Fibroblast of villous mesenchyme (primary cell): Measurements from ENCODE around the gene MED22. TPM values are rescaled to one million over a fixed set of nuclear protein-coding genes. Genes with fewer than 3 reads are reported as not detected.
A peak's percentile ranks its signal among the peaks of the same experiment; 100 is the strongest.

Experiments
- DNase-seq: peaks from one replicate; pipeline ENCODE4 v3.0.0-alpha.2; 2010; ENCODE audit warnings: low read depth
- H3K4me3 ChIP-seq: 2 replicates; pipeline ENCODE4 v1.5.1; 2011; ENCODE audit warnings: low read depth, mild to moderate bottlenecking, low read length
- total RNA-seq: library from RNA; depleted of rRNA; stranded (reverse); fragments of >200 nt; gene quantifications from 2 replicates; pipeline ENCODE4 v1.2.3, GENCODE V29; 2012
- TF ChIP-seq, protein P1 (sequence below): IDR thresholded peaks from 2 replicates; pipeline ENCODE4 v1.5.1; 2012; ENCODE audit warnings: low read depth, mild to moderate bottlenecking, low read length; ENCODE audit not compliant: insufficient read depth

Gene MED22
- total RNA-seq, 1 donor, result 12.1 TPM

- no peak for DNase-seq
- TF ChIP-seq, protein P1, sequence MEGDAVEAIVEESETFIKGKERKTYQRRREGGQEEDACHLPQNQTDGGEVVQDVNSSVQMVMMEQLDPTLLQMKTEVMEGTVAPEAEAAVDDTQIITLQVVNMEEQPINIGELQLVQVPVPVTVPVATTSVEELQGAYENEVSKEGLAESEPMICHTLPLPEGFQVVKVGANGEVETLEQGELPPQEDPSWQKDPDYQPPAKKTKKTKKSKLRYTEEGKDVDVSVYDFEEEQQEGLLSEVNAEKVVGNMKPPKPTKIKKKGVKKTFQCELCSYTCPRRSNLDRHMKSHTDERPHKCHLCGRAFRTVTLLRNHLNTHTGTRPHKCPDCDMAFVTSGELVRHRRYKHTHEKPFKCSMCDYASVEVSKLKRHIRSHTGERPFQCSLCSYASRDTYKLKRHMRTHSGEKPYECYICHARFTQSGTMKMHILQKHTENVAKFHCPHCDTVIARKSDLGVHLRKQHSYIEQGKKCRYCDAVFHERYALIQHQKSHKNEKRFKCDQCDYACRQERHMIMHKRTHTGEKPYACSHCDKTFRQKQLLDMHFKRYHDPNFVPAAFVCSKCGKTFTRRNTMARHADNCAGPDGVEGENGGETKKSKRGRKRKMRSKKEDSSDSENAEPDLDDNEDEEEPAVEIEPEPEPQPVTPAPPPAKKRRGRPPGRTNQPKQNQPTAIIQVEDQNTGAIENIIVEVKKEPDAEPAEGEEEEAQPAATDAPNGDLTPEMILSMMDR, result no peak
- no peak overlapping the region for H3K4me3 ChIP-seq
Observed at GRCh38 chr9:133344071-133344470, 3.9 kb downstream of the MED22 start.

DNA sequence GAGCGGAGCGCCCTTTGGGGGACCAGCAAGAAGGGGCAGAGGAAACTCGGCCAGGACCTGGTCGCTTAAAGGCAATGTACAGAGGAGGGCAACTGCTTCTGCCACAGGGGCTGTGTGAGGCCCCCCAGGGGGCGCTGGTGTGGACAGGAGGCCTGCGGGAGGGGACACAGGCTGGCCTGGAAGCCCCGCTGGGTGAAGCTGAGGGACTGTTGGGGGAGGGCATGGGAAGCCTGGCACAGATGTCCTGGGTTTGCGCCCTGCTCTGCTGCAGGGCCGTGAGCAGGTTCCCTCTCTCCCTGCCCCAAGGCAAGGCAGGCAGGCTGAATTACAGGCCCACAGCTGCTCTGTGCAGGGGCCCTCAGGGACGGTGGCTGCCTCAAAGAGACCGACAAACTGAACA is 5.4 kb downstream of the MED22 start:
- DNase-seq, result no peak
- TF ChIP-seq, protein P1, result no peak
- no peak overlapping the region for H3K4me3 ChIP-seq

DNA sequence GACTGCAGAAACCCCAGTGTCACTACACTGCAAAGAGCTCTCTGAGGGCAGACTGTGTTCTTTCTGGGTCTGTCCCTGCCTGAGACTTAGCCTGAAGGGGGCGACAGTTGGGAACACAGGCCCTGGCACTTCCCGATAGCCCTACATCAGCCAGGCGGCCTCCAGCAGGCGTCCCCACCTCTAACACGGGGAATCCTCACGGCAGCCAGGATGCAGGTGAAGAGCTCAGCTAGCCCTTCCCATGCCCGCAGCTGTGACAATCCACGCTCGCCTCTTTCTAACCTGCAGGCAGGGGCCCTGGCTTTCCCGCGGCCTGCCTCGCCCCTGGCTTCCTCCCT is 5.9 kb downstream of the MED22 start:
- H3K4me3 ChIP-seq, result no peak overlapping the region
- TF ChIP-seq, protein P1, result peak; percentile 30
- DNase-seq, result no peak

DNA sequence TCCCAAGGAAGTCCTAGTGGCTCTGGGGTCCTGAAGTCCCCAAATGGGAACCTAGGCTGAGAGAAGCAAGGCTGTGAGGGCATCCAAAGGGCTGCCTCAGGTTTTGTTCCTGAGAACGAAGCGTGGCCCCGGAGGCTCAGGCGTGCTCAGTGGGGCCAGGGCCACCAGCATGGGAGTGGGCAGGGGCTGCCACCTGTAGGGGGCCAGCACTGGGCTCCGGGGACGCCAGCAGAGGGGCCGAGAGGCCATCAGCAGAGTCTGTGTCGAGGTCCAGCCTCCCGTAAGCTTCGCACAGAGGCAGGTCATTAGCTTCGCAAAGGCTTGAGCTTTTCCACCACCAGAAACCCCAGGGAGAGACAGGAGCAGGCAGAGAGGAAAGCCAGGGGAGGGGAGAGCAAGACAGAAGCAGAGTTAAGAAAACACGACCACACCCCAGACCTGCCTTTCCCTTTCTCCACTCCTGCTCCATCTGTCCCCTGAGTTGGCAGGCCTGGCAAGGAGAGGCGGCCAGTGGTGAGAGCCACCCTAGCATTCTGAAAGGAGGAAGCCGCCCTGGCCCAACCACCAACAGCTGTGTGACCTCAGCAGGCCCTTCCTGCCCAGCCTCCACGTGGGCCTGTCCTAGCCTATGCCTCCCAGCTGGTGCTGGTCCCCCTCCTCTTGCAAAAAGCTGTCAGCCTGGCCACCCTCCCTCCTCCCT is 6.4 kb downstream of the MED22 start:
- TF ChIP-seq, protein P1, result no peak
- no peak for DNase-seq
- no peak overlapping the region for H3K4me3 ChIP-seq

DNA sequence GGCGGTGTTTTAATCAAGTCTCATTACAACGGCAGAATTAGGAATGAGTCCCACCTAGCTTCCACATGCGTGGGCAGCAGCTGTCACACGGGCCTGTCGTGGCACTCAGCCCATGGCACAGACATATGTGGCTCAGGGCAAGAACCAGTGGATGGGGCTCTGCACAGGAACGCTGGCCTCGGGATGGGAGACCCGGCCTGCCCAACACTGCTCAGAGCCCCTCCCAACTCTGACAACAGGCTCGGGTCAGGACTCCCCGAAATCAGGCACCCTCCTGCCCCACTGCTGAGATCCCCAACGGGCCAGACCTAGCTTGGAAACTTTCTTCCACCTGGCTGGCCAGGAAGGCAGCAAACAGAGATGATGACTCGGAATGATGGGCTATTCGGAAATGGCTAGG is 7.0 kb downstream of the MED22 start:
- no peak overlapping the region for H3K4me3 ChIP-seq
- no peak for DNase-seq
- TF ChIP-seq, protein P1, result no peak

GRCh38 chr9:133340256-133340655 is 7.7 kb downstream of the MED22 start:
- TF ChIP-seq, protein P1, result no peak

DNA sequence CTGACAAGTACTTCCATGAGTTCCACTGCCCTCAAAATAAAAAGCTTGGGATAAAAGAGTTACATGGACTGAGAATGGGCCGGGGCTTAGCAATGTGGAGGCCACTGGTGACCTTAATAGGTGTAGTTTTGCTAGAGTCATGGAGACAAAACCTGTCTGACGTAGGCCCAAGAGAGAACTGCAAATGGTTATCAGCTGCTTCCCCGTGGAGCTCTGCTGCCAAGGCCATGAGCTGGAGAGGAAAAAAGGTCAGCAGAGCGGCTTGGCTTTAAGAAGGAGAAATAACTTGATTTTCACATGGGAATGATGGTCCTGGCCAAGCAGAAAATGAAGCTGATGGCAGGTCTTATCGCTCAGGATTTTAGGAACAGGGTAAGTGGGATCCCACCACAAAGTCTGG is 8.3 kb downstream of the MED22 start:
- TF ChIP-seq, protein P1, result no peak

More at GRCh38 chr9:133340256-133340655, 7.7 kb downstream of the MED22 start:
- DNase-seq, result no peak
- H3K4me3 ChIP-seq, result no peak overlapping the region

More for the DNA sequence above, 8.3 kb downstream of the MED22 start:
- DNase-seq, result no peak
- H3K4me3 ChIP-seq, result no peak overlapping the region
